Fibroblast of the aortic adventitia (primary cell): ENCODE results near the gene IL1RAPL1. TPM values are rescaled to one million over a fixed set of nuclear protein-coding genes. Genes with fewer than 3 reads are reported as not detected.

Experiments used
- DNase-seq: peaks from one replicate; pipeline ENCODE4 v3.0.0-alpha.2; 2010; ENCODE audit warnings: low read depth
- H3K4me3 ChIP-seq: 2 replicates; pipeline ENCODE4 v1.5.1; 2011; ENCODE audit warnings: low read depth, mild to moderate bottlenecking, control low read depth, low read length, moderate library complexity
- total RNA-seq: library from RNA; depleted of rRNA; stranded (reverse); fragments of >200 nt; gene quantifications from 2 replicates; pipeline ENCODE4 v1.2.3, GENCODE V29; 2012; ENCODE audit warnings: low replicate concordance
- TF ChIP-seq, protein P1 (sequence below): IDR thresholded peaks from 2 replicates; pipeline ENCODE4 v1.5.1; 2011; ENCODE audit warnings: mild to moderate bottlenecking, low read length, control low read depth, inconsistent platforms; ENCODE audit not compliant: insufficient read depth

Gene IL1RAPL1
- total RNA-seq, 1 donor: 7.1 TPM

- no peak overlapping the region for H3K4me3 ChIP-seq
- no peak for DNase-seq
- TF ChIP-seq, protein P1, sequence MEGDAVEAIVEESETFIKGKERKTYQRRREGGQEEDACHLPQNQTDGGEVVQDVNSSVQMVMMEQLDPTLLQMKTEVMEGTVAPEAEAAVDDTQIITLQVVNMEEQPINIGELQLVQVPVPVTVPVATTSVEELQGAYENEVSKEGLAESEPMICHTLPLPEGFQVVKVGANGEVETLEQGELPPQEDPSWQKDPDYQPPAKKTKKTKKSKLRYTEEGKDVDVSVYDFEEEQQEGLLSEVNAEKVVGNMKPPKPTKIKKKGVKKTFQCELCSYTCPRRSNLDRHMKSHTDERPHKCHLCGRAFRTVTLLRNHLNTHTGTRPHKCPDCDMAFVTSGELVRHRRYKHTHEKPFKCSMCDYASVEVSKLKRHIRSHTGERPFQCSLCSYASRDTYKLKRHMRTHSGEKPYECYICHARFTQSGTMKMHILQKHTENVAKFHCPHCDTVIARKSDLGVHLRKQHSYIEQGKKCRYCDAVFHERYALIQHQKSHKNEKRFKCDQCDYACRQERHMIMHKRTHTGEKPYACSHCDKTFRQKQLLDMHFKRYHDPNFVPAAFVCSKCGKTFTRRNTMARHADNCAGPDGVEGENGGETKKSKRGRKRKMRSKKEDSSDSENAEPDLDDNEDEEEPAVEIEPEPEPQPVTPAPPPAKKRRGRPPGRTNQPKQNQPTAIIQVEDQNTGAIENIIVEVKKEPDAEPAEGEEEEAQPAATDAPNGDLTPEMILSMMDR: no peak
Observed at GRCh38 chrX:28693101-28693500, 105.9 kb downstream of the IL1RAPL1 start.

DNA sequence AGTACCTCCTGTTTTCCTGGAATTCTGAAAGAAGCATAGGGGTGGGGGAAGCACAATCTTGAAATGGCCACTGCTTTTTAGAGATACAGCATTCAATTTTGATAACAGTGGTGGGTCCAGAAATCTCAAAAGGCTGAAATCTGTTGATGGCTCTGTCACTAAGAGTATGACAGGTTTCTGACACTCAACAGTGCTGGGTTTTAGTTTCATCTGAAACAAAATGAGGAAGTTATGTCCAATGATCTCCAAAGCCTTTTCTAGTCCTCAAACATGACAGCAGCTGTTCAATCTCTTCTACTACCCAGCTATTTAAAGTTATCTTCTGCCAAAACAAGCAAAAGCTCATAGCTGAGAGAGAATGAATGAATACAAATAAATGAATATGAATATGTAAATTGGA is 110.5 kb downstream of the IL1RAPL1 start:
- DNase-seq: no peak
- no peak overlapping the region for H3K4me3 ChIP-seq

DNA sequence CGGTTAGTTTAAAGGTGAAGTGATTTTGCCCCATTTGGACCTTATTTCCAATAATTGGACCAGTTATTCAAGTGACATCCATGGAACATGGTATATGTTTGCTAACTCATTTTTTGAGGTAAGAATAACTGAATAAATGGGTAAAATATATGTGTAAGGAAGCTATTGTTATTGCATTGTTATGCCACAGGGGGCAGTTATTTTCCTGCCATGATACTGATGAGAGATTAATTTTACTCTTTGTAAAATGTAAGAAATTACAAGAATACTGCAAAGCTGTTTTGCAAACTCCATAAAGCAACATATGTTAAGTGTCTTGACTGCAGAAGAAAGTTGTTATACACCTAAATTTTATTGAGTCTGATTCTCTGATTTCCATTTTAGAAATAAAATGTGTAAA is 114.0 kb downstream of the IL1RAPL1 start:
- H3K4me3 ChIP-seq: no peak overlapping the region
- DNase-seq: no peak
- TF ChIP-seq, protein P1: no peak

More for the DNA sequence above, 110.5 kb downstream of the IL1RAPL1 start:
- TF ChIP-seq, protein P1: no peak

DNA sequence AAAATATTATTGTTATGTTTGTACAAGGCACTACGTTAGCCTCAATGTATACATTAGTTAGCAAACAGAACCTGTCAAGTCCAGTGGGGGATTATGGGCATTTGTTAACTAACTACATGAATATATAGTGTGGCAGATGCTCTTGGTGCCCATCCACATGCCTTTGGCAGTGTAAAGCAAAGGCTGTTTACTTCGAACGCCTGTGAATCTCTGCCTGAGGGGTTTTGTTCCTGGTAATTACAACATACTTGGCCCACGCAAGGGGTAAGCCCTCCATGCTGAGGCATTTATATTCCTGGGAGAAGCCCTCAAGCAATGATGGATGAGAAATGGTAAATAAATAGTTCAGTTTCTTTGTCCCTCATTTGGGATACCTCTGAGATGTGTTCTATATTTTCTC is 119.7 kb downstream of the IL1RAPL1 start:
- DNase-seq: no peak
- TF ChIP-seq, protein P1: no peak
- no peak overlapping the region for H3K4me3 ChIP-seq

DNA sequence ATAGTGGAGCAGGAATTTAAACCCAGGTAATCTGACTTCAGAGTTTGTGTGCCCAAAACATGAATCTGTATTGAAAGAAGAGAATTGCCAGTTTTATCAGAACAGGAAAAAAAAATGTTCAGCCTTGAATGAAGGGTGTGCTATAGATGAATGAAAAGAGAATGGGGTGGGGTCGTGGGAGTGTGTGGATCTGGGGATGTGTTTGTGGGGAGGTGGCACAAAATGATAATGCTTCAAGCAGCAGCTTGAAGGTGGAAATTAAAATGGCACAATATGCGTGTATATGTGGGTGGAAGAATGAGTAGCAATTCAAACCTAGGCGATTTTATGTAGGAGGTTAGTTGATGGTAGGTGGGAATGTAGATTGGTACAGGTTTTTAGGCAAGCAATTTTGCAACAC is 122.2 kb downstream of the IL1RAPL1 start:
- TF ChIP-seq, protein P1: no peak
- H3K4me3 ChIP-seq: no peak overlapping the region
- no peak for DNase-seq

DNA sequence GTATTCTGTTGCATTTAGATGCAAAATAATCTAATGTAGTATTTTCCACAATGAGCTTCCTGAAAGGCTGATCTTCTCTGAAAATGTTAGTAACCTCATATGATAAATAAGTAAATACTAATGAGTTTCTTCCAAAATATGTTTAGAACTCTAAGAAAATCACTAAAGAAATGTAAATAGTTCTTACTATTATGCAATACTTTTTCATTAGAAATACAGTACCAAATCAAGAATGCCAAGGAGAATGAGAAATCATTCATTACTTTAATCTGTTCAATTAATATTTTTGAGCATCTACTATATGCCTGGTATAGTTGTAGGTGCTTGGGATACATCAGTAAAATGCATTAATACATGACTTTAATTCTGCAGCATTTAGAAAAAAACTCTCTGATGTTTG is 130.6 kb downstream of the IL1RAPL1 start:
- TF ChIP-seq, protein P1: no peak
- H3K4me3 ChIP-seq: no peak overlapping the region
- DNase-seq: no peak

GRCh38 chrX:28718450-28718849 is 131.2 kb downstream of the IL1RAPL1 start:
- no peak for DNase-seq
- TF ChIP-seq, protein P1: no peak
- no peak overlapping the region for H3K4me3 ChIP-seq
